A673 (cell line): ENCODE data around the gene DLEC1. TPM values are rescaled to one million over a fixed set of nuclear protein-coding genes. Genes with fewer than 3 reads are reported as not detected.

Source experiments
- BruUV-seq: library from RNA; stranded (reverse); fragments of 400-500 nt; replicated peaks from 2 replicates; lab custom pipeline; 2021; lab: Mats Ljungman, UMichigan
- CTCF ChIA-PET: fragments of 300-600 bp; sonication (Branson Sonifier 250); formaldehyde crosslinking; loops from one replicate; lab custom pipeline; 2022; ENCODE audit warnings: antibody characterized with exemption; lab: Charles Lee
- POLR2A ChIA-PET: fragments of 300-600 bp; sonication (Branson Sonifier 250); formaldehyde crosslinking; loops from one replicate; lab custom pipeline; 2022; ENCODE audit warnings: antibody characterized with exemption; ENCODE audit not compliant: low non-redundant PET; lab: Charles Lee
- DNase-seq: peaks from one replicate; pipeline ENCODE4 v3.0.0-alpha.2; 2015; ENCODE audit warnings: low spot score
- H3K27ac ChIP-seq: fragments of 200-600 bp; sonication (generic); 2 replicates; pipeline ENCODE4 v1.5.1; 2016; ENCODE audit warnings: mixed run types, low read depth, mild to moderate bottlenecking, mixed read lengths, antibody characterized with exemption, low read length; ENCODE audit not compliant: poor library complexity, severe bottlenecking
- H3K27me3 ChIP-seq: fragments of 200-600 bp; sonication (generic); replicated peaks from 2 replicates; pipeline ENCODE4 v1.6.1; 2017; ENCODE audit warnings: mixed run types, low read depth, mild to moderate bottlenecking, mixed read lengths, antibody characterized with exemption, low read length; ENCODE audit not compliant: insufficient read depth, poor library complexity
- H3K36me3 ChIP-seq: fragments of 200-600 bp; sonication (generic); 2 replicates; pipeline ENCODE4 v1.6.1; 2016; ENCODE audit warnings: mixed run types, mild to moderate bottlenecking, mixed read lengths, antibody characterized with exemption, low read length; ENCODE audit not compliant: insufficient read depth, poor library complexity, severe bottlenecking
- H3K4me1 ChIP-seq: fragments of 200-600 bp; sonication (generic); 2 replicates; pipeline ENCODE4 v1.6.1; 2017; ENCODE audit warnings: mixed run types, mild to moderate bottlenecking, mixed read lengths, antibody characterized with exemption, low read length; ENCODE audit not compliant: insufficient read depth, poor library complexity, severe bottlenecking
- H3K4me3 ChIP-seq: fragments of 200-600 bp; sonication (generic); 2 replicates; pipeline ENCODE4 v1.5.1; 2016; ENCODE audit warnings: low read depth, mixed run types, mild to moderate bottlenecking, mixed read lengths, low read length; ENCODE audit not compliant: poor library complexity, severe bottlenecking
- H3K9me3 ChIP-seq: fragments of 200-600 bp; sonication (generic); 2 replicates; pipeline ENCODE4 v1.6.1; 2016; ENCODE audit warnings: mixed run types, low read depth, mild to moderate bottlenecking, mixed read lengths, antibody characterized with exemption, low read length; ENCODE audit not compliant: poor library complexity, severe bottlenecking
- EZH2 ChIP-seq: fragments of 200-600 bp; sonication (generic); IDR thresholded peaks from 2 replicates; pipeline ENCODE4 v1.6.1; 2017; ENCODE audit warnings: borderline replicate concordance, low read depth, mild to moderate bottlenecking, mixed read lengths, antibody characterized with exemption, low read length; ENCODE audit not compliant: poor library complexity, severe bottlenecking
- intact Hi-C: fragments of 100-400 bp; cut with micrococcal nuclease; formaldehyde crosslinking; loops from one replicate; pipeline ENCODE4 v1.10.0; 2022; ENCODE audit not compliant: unreplicated experiment
- total RNA-seq: library from RNA; stranded (reverse); gene quantifications from 2 replicates; pipeline ENCODE4 v1.2.3, GENCODE V29; 2021
- TF ChIP-seq, protein P1 (sequence below): fragments of 300-800, 200-600 bp; sonication (generic); conservative IDR thresholded peaks from 2 replicates; pipeline ENCODE4 v1.5.1; 2017; ENCODE audit warnings: low read depth, mild to moderate bottlenecking, antibody characterized with exemption, low read length, moderate library complexity, mixed read lengths

The DLEC1 gene
- total RNA-seq, 1 experiment from 2014 or later, result not detected

DNA sequence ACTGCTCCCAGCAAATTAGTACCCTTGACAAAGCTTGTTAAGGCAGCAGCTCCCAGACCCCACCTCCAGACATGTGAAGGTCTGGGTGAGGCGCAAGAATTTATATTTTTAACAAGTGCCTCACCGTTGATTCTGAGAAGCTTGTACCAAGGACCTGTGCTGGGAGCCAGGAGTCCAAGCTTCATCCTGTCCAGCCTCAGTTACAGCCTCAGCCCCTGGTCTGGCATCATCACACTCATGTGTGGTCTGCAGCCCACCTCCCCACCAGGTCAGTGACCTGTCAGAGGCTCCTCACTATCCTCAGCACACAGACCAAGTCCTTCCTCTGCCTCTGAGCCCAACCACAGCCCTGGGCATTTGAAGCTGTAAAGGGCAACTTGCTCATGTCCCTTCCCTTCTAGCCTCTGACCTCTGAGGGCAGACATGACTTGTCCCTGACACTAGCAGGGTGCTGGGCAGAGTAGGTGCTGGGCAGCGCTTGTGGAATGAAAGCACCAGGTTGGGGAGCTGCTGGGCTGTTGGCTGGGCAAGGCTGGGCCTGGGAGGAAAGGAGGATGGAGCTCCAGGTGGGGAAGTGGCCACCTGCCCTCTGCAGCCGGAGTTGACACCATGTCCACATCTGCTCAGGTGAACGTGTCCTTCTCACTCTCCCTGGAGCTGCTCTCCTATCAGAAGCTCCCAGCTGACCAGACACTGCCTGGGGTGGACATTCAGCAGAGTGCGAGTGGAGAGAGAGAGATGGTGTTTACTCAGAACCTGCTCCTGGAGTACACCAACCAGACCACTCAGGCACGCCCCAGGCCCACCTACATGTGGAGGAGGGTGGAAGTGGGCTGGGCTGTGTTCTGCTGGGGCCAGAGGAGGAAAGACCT, 81.0 kb downstream of the DLEC1 start:
- intact Hi-C loops, result loop anchor here (5.0 to 10.0 kb wide), 2 partner anchors 165 to 362 kb away; partner anchors contain the start of gene SLC22A14
- DNase-seq, result no peak
- Histone ChIP-seq H3K27me3 (no peaks in the 10 kb centered on the region), H3K36me3 (no peaks in the 10 kb centered on the region), H3K27ac (no peak overlapping the region), H3K4me3 (no peak overlapping the region), H3K4me1 (no peaks in the 10 kb centered on the region), H3K9me3 (no peaks in the 10 kb centered on the region)
- CTCF ChIA-PET, result no interaction called here
- no peak for TF ChIP-seq EZH2
- TF ChIP-seq, protein P1, sequence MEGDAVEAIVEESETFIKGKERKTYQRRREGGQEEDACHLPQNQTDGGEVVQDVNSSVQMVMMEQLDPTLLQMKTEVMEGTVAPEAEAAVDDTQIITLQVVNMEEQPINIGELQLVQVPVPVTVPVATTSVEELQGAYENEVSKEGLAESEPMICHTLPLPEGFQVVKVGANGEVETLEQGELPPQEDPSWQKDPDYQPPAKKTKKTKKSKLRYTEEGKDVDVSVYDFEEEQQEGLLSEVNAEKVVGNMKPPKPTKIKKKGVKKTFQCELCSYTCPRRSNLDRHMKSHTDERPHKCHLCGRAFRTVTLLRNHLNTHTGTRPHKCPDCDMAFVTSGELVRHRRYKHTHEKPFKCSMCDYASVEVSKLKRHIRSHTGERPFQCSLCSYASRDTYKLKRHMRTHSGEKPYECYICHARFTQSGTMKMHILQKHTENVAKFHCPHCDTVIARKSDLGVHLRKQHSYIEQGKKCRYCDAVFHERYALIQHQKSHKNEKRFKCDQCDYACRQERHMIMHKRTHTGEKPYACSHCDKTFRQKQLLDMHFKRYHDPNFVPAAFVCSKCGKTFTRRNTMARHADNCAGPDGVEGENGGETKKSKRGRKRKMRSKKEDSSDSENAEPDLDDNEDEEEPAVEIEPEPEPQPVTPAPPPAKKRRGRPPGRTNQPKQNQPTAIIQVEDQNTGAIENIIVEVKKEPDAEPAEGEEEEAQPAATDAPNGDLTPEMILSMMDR, result no peak
- POLR2A ChIA-PET, result no interaction called here
- no TSS peak for BruUV-seq

DNA sequence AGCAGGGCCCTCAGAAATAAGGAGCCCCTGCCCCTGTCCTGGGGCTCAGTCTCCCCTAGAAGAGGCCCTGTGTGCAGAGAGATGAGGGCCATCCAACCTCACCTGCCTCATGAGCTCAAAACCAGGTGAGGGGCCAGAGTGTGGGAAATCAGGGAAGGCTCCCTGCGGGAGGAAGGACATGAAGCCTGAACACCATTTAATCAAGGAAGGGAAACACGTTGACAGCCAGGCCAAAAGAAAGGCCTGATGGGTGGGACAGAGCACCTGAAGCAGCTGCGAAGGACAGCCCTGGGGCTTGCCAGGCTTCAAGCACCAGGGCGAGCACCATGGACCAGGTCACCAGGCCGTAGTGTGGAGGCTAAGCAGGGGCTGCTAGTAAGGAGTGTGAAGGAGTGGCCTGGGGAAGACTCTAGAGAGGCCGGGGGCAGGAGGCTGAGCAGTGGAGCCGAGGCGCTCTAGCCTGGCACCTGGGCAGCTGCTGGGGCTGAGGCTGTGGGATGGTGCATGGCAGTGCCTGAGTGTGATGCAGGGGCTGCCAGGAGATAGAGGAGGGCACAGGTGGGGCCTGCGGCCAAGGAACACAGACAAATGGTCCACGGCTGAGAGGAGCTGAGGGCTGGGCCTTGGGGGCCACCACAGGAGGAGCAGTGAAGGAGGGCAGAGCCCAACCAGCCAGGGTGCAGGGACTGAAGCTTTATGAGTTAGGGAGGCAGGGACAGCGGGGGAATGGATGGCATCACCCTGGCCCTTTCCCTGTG, 81.9 kb downstream of the DLEC1 start:
- H3K27ac ChIP-seq, result no peak overlapping the region
- H3K27me3 ChIP-seq, result no peaks in the 10 kb centered on the region
- intact Hi-C loops, result no loop called here
- POLR2A ChIA-PET, result no interaction called here
- DNase-seq, result no peak
- no peak overlapping the region for H3K4me3 ChIP-seq
- no peak for TF ChIP-seq EZH2
- H3K36me3 ChIP-seq, result no peaks in the 10 kb centered on the region
- BruUV-seq, result no TSS peak
- CTCF ChIA-PET, result no interaction called here
- H3K4me1 ChIP-seq, result no peaks in the 10 kb centered on the region
- no peaks in the 10 kb centered on the region for H3K9me3 ChIP-seq

DNA sequence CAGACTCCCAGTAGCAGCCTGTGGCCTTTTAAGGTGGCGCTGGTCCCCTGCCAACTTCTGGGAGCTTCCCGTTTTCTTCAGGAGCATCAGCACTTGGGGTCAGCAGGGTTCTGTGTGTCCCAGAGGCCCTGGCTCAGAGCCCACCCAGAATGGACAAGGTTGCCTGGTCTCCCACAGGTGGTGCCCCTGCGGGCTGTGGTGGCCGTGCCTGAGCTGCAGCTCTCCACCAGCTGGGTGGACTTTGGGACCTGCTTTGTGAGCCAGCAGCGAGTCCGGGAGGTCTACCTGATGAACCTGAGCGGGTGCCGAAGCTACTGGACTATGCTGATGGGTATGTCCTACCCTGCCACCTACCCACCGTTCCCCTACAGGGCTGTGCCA, 82.4 kb downstream of the DLEC1 start:
- intact Hi-C loops, result no loop called here
- POLR2A ChIA-PET, result no interaction called here
- Histone ChIP-seq H3K9me3 (no peaks in the 10 kb centered on the region), H3K4me1 (no peaks in the 10 kb centered on the region), H3K27me3 (no peaks in the 10 kb centered on the region), H3K36me3 (peaks cover 4% of the 10 kb centered on the region), H3K4me3 (no peak overlapping the region), H3K27ac (no peak overlapping the region)
- CTCF ChIA-PET, result no interaction called here
- no TSS peak for BruUV-seq
- DNase-seq, result no peak
- TF ChIP-seq EZH2, result no peak
- TF ChIP-seq, protein P1, result no peak
